ENCODE results near the gene TREML2.
"Not testable (repeated sequence)": the region's sequence is repeated elsewhere in the genome, so short reads cannot be mapped to it uniquely, and the experiment has no call there.

The TREML2 gene, protein sequence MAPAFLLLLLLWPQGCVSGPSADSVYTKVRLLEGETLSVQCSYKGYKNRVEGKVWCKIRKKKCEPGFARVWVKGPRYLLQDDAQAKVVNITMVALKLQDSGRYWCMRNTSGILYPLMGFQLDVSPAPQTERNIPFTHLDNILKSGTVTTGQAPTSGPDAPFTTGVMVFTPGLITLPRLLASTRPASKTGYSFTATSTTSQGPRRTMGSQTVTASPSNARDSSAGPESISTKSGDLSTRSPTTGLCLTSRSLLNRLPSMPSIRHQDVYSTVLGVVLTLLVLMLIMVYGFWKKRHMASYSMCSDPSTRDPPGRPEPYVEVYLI

DNA sequence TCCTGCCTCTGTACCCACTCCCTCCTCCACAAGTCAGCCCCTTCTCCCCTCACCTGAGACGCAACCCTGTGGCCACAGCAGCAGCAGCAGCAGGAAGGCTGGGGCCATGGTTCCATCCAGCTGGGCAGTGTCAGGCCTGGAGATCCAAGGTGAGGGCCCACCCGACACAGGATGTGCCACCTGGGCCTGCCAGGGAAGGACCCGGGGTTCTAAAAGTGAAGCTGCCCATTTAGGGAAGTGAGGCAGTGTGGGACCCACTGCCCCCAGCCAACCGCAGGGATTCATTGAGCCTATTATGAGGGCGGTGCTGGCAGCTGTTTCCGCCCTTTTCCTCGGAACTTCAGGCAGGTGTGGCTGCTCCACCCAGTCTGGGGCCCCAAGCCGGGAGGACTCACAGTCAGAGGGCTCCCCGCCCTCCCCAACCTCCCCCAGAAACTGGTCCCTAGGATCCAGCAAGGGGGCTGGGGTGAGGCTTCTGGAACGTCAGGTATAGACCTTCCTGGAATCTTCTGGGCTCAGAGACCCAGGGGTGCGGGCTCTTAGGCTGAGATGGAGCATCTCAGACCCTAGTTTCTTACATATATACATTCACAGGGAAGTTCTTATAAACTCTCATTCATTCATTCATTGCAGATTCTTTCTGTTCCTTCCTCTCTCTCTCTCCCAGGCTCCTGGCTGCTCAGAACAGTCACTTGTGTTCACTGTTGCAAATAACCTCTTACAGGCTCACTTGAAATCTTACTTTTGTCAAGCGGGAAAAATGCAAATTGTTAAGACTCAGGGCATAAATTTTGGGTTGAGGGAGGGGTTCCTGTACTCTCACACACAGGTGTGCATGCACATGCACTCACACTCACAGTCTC, at the start of gene TREML2:
Gene TREML2, minus strand, starts transcription at position 249 of the 863 bp plus-strand sequence. Its CDS starts 141 bp downstream, at position 108.
- DNase-seq: peak; percentile 29

DNA sequence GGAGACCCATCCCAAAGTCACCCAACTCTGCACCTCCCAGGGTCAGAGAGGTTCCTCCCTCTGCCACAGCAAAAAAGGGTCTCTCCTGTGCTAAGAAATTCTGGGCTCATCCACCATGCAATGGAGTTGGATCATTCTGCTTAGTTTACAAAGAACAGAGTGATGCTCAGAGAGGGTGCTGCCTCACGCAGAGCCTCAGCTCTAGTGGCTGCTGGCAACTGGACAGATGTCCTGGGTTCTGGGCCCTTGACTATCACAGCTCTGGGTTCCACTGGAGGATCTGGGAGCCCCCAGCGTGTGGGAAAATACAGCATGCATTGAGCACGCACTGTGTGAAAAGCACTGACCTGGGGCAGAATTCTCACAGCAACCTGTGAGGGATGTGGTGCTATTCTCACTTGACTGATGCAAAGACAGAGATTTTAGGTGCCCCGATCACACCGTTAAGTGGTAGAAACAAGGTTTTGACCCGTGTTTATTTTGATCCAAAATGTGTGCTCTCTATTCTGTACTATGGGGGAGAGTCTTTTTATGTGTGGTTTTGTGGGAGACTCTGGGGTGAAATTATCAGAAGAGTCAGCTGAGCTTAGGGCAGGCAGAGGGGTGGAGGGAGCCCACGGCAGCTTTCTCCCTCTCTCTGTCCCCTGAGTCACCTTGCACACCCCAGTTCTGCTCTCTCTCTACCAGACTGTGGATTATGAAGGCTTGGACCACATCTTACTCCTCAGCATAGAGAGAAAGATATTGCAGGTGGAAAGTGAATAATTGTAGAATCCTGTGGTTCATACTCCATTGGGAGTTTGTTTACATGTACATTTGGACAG, 47.1 kb upstream of the TREML2 start:
- no peak for DNase-seq

DNA sequence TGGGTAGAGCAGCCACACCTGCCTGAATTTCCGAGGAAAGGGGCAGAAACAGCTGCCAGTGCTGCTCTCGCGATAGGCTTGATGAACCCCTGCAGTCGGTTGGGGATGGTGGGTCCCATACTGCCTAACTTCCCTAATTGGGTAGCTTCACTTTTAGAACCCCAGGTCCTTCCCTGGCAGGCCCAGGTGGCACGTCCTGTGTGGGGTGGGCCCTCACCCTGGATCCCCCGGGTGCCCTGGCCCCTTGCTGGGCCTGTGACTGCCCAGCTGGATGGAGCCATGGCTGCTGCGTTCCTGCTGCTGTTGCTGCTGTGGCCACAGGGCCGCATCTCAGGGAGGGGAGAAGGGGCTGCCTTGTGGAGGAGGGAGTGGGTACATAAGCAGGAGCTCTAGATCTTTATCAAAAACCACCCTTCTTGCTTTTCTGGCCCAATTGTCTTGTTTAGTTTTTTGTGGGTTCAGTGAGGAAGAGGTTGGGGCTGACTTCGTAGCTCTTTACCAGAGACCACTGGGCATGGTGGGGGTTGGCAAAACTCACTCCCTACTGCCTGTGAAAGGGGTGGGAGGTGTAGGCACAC, 46.4 kb upstream of the TREML2 start:
- no peak for DNase-seq

DNA sequence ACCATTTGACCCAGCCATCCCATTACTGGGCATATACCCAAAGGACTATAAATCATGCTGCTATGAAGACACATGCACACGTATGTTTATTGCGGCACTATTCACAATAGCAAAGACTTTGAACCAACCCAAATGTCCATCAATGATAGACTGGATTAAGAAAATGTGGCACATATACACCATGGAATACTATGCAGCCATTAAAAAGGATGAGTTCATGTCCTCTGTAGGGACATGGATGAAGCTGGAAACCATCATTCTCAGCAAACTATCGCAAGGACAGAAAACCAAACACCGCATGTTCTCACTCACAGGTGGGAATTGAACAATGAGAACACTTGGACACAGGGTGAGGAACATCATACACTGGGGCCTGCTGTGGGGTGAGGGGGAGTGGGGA, 45.6 kb upstream of the TREML2 start:
- not testable (repeated sequence) for DNase-seq

DNA sequence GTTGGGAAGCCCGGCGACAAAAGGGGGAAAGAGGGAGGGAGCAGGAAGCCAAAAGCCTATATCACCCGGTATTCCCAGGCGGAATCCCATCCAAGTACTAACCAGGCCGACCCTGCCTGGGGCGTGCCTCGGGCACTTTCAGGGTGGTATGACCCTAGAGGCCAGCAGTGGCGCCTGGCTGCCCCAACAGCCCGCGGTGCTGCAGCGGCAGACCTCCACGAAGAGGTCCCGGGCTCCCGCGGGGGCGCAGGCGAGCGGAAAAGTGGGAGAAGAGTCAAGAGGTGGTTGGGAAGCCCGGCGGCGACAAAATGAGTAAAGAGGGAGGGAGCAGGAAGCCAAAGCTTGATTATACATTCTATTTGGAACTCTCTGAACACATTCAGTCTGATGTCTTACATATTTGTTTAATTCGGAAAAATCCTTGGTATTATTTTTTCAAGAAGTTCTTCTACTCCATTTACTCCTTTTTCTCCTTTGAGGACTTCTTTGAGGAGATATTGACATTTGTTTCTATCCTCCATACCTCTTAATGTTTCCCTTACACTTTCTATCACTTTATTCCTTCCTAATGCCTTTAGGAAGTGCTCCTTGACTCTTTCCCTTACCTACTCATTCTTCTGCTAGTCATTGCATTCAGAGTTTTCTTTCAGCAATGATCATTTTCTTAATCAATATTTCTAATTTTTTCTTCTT, 38.7 kb upstream of the TREML2 start:
- DNase-seq: no peak

DNA sequence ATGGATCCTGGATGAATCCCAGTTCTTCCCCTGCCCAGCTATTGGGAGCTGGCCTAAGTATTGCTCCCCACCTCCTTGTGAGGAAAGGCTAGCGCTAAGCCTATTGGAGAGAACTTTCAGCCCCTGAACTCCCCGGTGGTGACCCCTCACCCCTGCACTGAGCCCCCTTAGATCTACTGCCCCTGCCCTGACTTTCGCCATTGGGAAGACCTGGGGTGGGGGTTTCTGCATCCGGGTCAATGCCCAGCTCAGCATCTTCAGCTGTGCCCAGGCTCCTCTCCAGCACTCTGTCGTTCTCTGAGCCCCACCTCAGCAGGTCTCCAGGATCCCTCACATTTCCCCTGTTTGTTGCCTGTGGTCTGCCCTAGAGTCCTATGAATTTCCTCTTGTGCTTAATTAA, 36.2 kb upstream of the TREML2 start:
- DNase-seq: no peak

DNA sequence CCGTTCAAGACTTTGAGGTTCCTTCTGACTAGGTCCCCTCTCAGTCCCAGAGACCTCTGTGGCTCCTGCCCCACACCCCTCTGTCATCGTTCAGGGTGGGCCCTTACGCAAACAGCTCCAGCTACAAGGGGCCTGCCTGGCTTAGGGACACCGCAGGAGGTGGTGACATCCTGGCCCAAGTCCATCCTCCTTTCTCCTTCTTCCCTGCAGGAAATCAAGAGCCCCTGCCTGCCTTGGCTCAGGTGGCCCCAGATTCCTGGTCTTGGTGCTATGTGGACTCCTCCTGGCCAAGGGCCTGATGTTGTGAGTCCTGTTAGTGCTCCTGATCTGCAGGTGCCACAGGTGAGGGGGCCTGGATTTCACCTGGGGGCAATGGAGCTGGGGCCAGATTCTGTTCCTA, 35.3 kb upstream of the TREML2 start:
- no peak for DNase-seq

DNA sequence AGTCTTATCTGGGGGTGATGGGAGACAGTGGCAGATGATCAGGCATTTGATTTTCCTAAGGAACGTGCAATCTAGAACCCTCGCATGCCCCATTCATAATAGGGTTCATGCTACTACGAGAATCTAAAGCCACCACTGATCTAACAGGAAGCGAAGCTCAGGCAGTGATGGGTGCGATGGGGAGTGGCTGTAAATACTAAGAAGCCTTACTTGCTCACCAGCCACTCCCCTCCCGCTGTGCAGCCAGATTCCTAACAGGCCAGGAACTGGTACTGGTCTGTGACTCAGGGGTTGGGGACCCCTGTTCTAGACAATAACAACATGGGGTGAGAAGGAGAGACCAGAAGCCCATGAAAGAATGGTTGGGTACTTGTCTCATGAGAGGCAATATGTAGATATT, 31.7 kb upstream of the TREML2 start:
- DNase-seq: no peak

DNA sequence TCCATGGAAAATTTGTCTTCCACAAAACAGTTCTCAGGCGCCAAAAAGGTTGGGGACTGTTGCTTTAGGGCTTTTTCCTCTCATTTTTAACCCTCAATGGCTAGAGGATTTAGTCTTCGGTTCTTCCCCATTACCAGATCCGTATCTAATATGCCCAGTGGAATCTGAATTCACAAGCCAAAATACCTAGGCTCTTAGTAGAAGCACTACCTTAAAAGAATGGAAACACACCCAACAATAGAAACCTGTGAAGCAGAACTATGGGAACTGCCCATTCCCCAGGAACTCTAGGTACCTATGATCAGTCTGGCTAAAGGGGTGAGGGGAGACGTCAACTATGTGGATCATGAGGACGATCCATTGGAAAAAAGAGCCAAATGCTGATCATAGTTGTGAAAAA, 30.3 kb upstream of the TREML2 start:
- no peak for DNase-seq

DNA sequence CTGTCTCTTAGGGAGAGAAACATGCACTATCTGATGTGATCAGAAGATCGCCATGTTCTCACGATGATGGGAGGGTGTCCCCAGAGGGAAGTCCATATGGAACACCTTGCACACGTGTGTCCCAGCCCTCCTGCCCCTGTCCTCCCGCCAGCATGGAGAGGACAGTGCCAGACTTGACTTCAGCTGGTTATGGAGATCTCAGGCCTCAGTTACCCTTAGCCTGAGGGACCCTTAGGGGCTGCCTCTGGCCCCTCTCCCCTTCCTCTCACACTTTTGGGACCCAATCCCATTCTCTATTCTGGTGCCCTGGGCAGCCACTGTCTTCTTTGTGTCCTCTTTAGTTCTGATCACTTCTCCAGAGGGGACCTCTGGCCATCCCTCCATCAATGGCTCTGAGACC, 28.8 kb upstream of the TREML2 start:
- DNase-seq: no peak

DNA sequence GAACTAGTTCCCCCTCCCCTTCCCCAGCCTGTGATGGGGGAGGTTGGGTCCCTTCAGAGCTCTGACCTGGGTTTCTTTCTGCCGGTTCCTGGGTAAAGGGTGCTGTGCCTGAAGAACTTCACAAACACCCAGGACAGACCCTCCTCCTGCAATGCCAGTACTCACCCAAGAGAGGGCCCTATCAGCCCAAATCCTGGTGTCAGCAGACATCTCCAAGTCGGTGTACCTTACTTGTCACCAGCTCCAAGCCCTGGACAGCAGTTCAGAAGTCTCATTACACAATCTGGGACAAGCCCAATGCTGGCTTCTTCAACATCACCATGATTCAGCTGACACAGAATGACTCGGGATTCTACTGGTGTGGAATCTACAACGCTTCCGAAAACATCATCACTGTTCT, 27.7 kb upstream of the TREML2 start:
- DNase-seq: no peak

DNA sequence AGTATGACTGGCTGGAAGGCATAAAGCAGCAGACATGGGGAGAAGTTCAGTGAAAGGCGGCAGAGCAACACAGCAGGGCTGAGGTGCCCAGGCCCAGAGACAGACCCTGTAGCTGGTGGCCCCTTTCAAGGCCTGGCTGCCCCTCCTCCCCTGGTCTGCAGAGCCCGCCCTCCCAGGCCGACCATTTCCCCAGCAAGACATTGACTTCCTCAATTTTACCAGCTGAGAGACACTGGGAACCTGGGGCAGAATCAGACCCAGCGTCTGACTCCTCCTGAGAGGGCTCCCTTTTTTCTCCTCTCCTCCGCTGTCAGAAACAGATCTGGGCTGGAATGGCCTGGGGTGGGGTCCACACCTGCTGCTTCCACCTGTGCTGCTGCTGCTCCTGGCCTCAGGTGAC, 27.1 kb upstream of the TREML2 start, which contains the start of gene TREML4:
Gene TREML4, plus strand, starts transcription at position 254 of the 400 bp plus-strand sequence. Its CDS starts 79 bp downstream, at position 333.
- DNase-seq: no peak

DNA sequence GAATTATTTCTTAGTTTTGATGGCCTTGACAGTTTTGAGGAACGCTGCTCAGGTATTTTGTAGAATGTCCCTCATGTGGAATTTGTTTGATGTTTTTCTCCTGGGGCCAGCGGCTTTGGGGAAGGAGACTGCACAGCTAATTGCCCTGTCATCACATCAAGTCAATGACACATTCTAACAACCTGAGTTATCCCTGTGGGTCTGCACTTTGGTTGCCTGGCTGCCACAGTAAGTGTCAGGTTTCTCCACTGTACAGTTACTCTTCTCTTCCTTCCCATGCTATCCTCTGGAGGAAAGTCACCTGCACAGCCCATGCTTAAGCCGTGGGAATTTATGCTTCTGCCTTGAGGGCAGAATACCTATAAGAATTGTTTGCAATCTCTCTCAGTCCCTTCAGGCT, 25.8 kb upstream of the TREML2 start:
- DNase-seq: no peak

DNA sequence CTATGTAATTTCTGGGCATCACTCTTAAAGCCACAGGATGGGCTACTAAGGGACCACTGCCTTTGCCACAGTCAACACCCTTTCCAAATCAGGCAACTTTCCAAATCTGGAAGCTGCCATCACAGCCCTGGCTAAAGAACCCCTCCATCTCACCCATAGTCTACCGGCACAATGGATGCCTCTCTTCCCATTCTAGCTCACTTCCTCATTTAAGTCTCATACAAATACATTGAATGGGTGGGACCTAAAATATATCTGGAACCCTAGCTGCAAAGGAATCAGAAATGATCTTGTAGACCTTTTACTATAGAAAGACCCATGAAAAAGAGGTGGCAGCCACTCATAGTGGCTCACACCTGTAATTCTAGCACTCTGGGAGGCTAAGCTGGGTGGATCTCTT, 23.9 kb upstream of the TREML2 start:
- no peak for DNase-seq

DNA sequence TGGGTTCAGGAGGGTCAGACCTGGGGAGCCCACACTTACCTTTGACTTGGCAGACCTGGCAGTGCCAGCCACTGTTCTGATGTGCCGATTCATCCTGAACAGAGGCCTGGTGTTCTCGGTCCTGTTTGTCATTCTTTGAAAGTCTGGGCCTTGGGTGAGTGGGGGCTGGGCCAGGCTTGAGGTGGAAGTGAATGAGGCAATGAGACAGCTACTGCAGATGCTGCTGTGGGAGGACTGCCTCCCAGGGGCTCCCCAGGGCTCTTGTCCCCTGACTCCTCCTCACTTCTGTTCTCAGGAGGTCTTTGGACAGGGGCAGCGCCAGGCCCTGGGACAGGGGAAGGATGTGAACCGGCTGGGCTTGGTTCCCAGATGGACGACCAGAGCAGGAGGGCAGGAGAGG, 21.6 kb upstream of the TREML2 start:
- DNase-seq: no peak

DNA sequence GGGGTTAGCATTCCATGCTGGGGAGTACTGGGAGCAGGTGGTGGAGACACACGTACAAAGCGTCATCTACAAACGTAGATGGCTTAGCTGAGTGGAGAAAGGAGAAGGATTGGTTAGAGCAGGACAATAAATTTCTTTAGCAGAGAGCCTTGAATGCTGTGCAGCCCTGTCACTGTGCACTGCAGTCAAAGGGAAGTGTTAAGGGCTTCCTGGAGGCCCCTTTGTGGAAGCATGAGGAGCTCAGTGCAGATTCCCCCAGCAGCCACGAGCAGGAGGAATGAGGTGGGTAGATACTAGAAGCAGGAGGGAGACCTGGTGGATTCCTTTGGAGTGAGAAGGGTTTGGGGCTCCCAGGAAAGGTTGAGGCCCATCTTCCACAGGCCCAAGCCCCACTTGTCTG, 21.1 kb upstream of the TREML2 start:
- no peak for DNase-seq

DNA sequence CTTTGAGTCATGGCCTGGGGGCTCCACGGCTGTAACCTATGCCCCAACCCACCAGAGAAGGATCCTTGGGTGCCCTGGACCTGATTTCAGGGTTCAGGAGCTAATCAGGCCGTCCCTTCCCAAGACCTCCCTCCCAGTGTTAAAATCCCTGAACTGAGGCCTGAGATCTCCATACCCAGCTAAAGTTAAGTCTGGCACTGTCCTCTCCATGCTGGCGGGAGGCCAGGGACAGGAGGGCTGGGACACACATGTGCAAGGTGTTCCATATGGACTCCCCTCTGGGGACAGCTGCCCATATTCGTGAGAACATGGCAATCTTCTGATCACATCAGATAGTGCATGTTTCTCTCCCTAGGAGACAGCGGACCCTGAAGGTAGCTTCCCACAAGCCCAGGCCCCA, 15.7 kb upstream of the TREML2 start:
- DNase-seq: no peak

DNA sequence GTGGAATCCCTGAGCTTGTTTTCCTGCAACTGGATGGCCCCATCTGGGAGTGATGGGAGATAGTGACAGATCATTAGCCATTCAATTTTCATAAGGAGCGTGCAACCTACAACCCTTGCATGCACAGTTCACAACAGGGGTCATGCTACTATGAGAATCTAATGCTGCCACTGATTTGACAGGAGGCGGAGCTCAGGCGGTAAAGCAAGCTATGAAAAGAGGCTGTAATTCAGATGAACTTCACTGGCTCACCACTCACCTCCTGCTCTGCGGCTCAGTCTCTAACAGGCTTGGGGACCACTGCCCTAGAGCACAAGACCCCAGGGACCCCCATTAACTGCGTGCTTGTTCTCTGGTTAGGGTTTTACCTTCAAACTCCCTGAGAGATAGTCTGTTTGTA, 14.8 kb upstream of the TREML2 start:
- no peak for DNase-seq

DNA sequence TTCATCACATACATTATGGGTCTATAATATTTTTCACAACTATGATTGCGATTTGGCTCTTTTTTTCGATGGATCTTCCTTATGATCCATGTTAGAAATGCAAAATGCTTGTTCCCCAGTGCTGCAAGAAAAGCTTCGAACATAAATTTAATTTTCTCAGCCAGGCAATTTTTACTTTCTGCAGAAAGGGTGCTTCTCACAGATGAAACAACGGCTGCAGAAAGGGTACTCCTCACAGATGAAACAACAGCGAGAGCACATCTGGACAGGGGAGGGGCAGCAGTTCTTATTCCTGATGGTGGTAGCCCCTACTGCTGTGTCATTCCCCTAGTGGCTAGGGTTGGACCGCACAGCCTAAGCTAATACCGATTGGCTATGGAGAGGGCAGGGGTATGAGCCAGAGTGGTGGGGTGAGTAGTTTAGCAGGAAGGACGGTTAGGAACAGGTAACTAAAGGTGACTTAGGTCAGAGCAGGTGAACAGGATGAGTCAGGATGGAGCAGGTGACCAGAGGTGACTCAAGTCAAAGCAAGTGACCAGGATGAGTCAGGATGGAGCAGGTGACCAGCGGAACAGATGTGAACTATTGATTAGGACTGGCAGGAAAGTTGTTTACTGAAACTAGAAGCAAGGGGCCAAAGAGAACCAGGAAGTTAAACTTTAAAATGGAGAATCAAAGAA, 13.8 kb upstream of the TREML2 start:
- DNase-seq: no peak

DNA sequence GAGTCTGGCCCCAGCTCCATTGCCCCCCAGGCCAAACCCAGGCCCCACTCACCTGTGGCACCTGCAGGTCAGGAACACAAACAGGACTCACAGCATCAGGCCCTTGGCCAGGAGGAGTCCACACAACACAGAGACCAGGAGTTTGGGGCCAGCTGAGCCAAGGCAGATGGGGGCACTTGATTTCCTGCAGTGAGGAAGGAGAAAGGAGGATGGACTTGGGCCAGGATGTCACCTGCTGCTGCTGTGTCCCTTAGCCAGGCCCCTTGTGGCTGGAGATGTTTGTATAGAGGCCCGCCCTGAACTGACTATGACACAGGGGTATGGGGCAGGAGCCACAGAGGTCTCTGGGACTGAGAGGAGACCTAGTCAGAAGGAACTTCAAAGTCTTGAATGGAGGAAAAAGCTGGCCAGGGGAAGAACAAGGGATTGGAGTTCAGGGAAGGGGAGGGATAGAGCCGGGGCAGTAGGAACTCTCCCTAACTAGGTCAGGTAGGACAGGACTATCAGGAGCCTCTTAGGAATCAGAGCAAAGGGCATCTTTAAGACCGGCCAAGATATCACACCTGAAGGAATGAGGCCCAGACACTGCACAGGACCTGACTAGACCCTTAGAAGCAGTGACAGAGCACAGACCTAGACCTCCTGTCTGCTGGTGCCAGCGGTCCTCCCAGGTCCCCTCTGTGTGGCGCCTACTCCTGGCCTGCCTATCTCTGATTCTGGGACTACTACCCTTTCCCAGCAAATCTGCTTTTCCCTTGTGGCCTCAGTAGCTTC, 8.8 kb upstream of the TREML2 start:
- DNase-seq: no peak
